Thyroid gland (tissue), 4 donors: ENCODE data around the gene TBL1XR1. TPM values are rescaled to one million over a fixed set of nuclear protein-coding genes. Genes with fewer than 3 reads are reported as not detected.
"Not testable (repeated sequence)": the region's sequence is repeated elsewhere in the genome, so short reads cannot be mapped to it uniquely, and the experiment has no call there.

Experiments
- DNase-seq, 2 donors: peaks; one replicate each; pipeline ENCODE4 v3.0.0-alpha.2; 2019
- H3K27ac ChIP-seq, 3 donors: fragments of 200-600 bp; sonication (generic); 1 replicate in 2 of 3; 2 replicates in 1 of 3; pipeline ENCODE4 v1.5.1; 2016 to 2019; ENCODE audit warnings: mild to moderate bottlenecking in 1 of 3, moderate library complexity in 1 of 3
- H3K27me3 ChIP-seq: fragments of 200-600 bp; sonication (generic); one replicate; pipeline ENCODE4 v1.5.1; 2019
- H3K36me3 ChIP-seq, 2 donors: fragments of 200-600 bp; sonication (generic); one replicate each; pipeline ENCODE4 v1.5.1; 2016 to 2019
- H3K4me1 ChIP-seq, 2 donors: fragments of 200-600 bp; sonication (generic); one replicate each; pipeline ENCODE4 v1.5.1; 2017 to 2019
- H3K4me3 ChIP-seq, 3 donors: fragments of 200-600 bp; sonication (generic); replicated peaks in 1 of 3; 1 replicate in 2 of 3; 2 replicates in 1 of 3; pipeline ENCODE4 v1.5.1; 2016; ENCODE audit warnings: mild to moderate bottlenecking in 1 of 3
- H3K9me3 ChIP-seq: fragments of 200-600 bp; sonication (generic); one replicate; pipeline ENCODE4 v1.5.1; 2017
- CTCF ChIP-seq, 6 experiments: fragments of 200-600 bp in 3 of 6; fragments of 450-650 bp in 3 of 6; sonication (generic) in 3 of 6; IDR thresholded peaks; one replicate each; pipeline ENCODE4 v1.5.1; 2016 to 2019; ENCODE audit warnings: antibody characterized with exemption in 6 of 6, mild to moderate bottlenecking in 2 of 6, inconsistent platforms in 1 of 6, moderate library complexity in 1 of 6
- POLR2A ChIP-seq, 2 donors: fragments of 450-650 bp; IDR thresholded peaks; one replicate each; pipeline ENCODE4 v1.6.1; 2017; ENCODE audit warnings: antibody characterized with exemption in 2 of 2, mild to moderate bottlenecking in 2 of 2, moderate library complexity in 1 of 2
- WGBS, 2 donors: methylation state at CpG; one replicate each; pipeline ENCODE4 v1.1.5; 2017; 5-methylcytosine and 5-hydroxymethylcytosine counted together
- intact Hi-C: fragments of 100-400 bp; cut with DNase I; formaldehyde crosslinking; loops from one replicate; pipeline ENCODE4 v1.15.1; 2023
- total RNA-seq, 4 donors: library from RNA; depleted of rRNA; stranded (reverse); fragments of >200 nt; gene quantifications; one replicate each; pipeline ENCODE4 v1.2.3, GENCODE V29; 2016

TBL1XR1 gene
- total RNA-seq, 4 donors from 2014 or later: 164 to 239 (median 195) TPM

GRCh38 chr3:177203689-177204395 lies 6.6 kb upstream of the TBL1XR1 start:
- Histone ChIP-seq H3K4me3 (no peak overlapping the region), H3K36me3 (no peaks in the 10 kb centered on the region), H3K4me1 (peaks cover 5 to 6% of the 10 kb centered on the region in 2 donors), H3K27me3 (no peaks in the 10 kb centered on the region), H3K27ac (no peak overlapping the region), H3K9me3 (no peaks in the 10 kb centered on the region)
- intact Hi-C loops: loop anchor here (10.0 kb wide), 1 partner anchor 71 kb away; no protein-coding TSS in a partner anchor
- TF ChIP-seq CTCF (IDR thresholded peaks at IDR 0.05) (no peak), POLR2A (IDR thresholded peaks at IDR 0.05) (no peak)
- no peak for DNase-seq
- 99% methylated on average over 28 to 37 of the region's 43 CpGs for WGBS, 2 donors

- H3K27ac ChIP-seq: not testable (repeated sequence)
- WGBS, 2 donors: 90 to 96% methylated on average over 4 of the region's 4 CpGs
These were observed 5.7 kb upstream of the TBL1XR1 start for GRCh38 chr3:177203016-177203415.

GRCh38 chr3:177201700-177202397 lies 4.6 kb upstream of the TBL1XR1 start:
- Histone ChIP-seq H3K27ac (no peak overlapping the region), H3K4me1 (peaks cover 13 to 15% of the 10 kb centered on the region in 2 donors), H3K27me3 (no peaks in the 10 kb centered on the region), H3K9me3 (no peaks in the 10 kb centered on the region), H3K36me3 (no peaks in the 10 kb centered on the region), H3K4me3 (no peak overlapping the region)
- intact Hi-C loops: loop anchor here (10.0 kb wide), 1 partner anchor 73 kb away; no protein-coding TSS in a partner anchor
- no peak for TF ChIP-seq POLR2A (IDR thresholded peaks at IDR 0.05)
- TF ChIP-seq CTCF (IDR thresholded peaks at IDR 0.05): no peak
- WGBS, 2 donors: 80 to 89% methylated on average over 8 of the region's 8 CpGs
- no peak for DNase-seq

More at GRCh38 chr3:177203016-177203415, 5.7 kb upstream of the TBL1XR1 start:
- DNase-seq, H3K9me3 ChIP-seq, H3K4me3 ChIP-seq, H3K27me3 ChIP-seq, H3K36me3 ChIP-seq: not testable (repeated sequence)
- peaks cover 13 to 14% of the 10 kb centered on the region in 2 donors for H3K4me1 ChIP-seq
- intact Hi-C loops: loop anchor here (10.0 kb wide), 1 partner anchor 72 kb away; no protein-coding TSS in a partner anchor

GRCh38 chr3:177199206-177199760 lies 2.0 kb upstream of the TBL1XR1 start:
- Histone ChIP-seq H3K36me3 (no peaks in the 10 kb centered on the region), H3K4me3 (no peak overlapping the region), H3K4me1 (peaks cover 14 to 15% of the 10 kb centered on the region in 2 donors), H3K27ac (peak overlapping the region; percentile 75 to 94 (median 76)), H3K9me3 (no peaks in the 10 kb centered on the region), H3K27me3 (no peaks in the 10 kb centered on the region)
- no peak for TF ChIP-seq POLR2A (IDR thresholded peaks at IDR 0.05)
- intact Hi-C loops: loop anchor here (5.0 to 10.0 kb wide), 2 partner anchors 144 to 158 kb away; no protein-coding TSS in a partner anchor
- 80% methylated on average over 6 of the region's 6 CpGs for WGBS, 2 donors
- no peak for DNase-seq

GRCh38 chr3:177197727-177198460 lies 612 bp upstream of the TBL1XR1 start:
- Histone ChIP-seq H3K36me3 (no peaks in the 10 kb centered on the region), H3K27ac (peak overlapping the region; percentile 75 to 94 (median 76)), H3K4me3 (peak overlapping the region; percentile 8 to 43 (median 31)), H3K4me1 (peaks cover 25 to 26% of the 10 kb centered on the region in 2 donors), H3K27me3 (no peaks in the 10 kb centered on the region), H3K9me3 (no peaks in the 10 kb centered on the region)
- TF ChIP-seq CTCF (IDR thresholded peaks at IDR 0.05) (no peak), POLR2A (IDR thresholded peaks at IDR 0.05) (peak in 1 of 2 donors; percentile 18)
- peak in 1 of 2 donors; percentile 87 for DNase-seq
- intact Hi-C loops: loop anchor here (5.0 to 10.0 kb wide), 2 partner anchors 143 to 159 kb away; no protein-coding TSS in a partner anchor
- 2% methylated on average over 15 to 26 of the region's 57 CpGs for WGBS, 2 donors
